ENCODE measurements around the gene POU2AF3.

- TF ChIP-seq POLR2A (IDR thresholded peaks at IDR 0.05; ENCODE audit: extremely low read depth, insufficient read length) (no peak), CTCF (IDR thresholded peaks at IDR 0.05; ENCODE audit: low read depth, low read length) (no peak), MYC (IDR thresholded peaks at IDR 0.05; ENCODE audit: low read depth, low read length) (no peak)
Measured at GRCh38 chr11:111351374-111352055, 53.2 kb downstream of the POU2AF3 start.

All from NB4 (cell line).